CD14-positive monocyte (primary cell): Measurements from ENCODE around the gene LZTFL1. TPM values are rescaled to one million over a fixed set of nuclear protein-coding genes. Genes with fewer than 3 reads are reported as not detected.

Source experiments
- DNase-seq, 3 donors: peaks; one replicate each; pipeline ENCODE4 v3.0.0-alpha.2; 2011 to 2022
- H2AFZ ChIP-seq: 2 replicates; pipeline ENCODE4 v1.6.0; 2012; ENCODE audit warnings: mild to moderate bottlenecking, low read depth, low read length, inconsistent platforms; ENCODE audit not compliant: insufficient read depth, poor library complexity, severe bottlenecking
- H3K27ac ChIP-seq, 2 donors: 1 replicate in 1 of 2; 2 replicates in 1 of 2; pipeline ENCODE4 v1.5.1; 2012 to 2013; ENCODE audit warnings: low read length in 2 of 2, control low read depth in 1 of 2, inconsistent platforms in 1 of 2, low read depth in 1 of 2, mild to moderate bottlenecking in 1 of 2
- H3K27me3 ChIP-seq, 2 donors: one replicate each; pipeline versions ENCODE4 v1.6.0 to v1.6.1; 2011 to 2013; ENCODE audit warnings: low read length in 2 of 2; ENCODE audit not compliant: control insufficient read depth in 2 of 2, insufficient read depth in 2 of 2
- H3K36me3 ChIP-seq, 2 donors: replicated peaks in 1 of 2; 1 replicate in 1 of 2; 2 replicates in 1 of 2; pipeline versions ENCODE4 v1.5.1 to v1.6.1; 2012 to 2013; ENCODE audit warnings: low read length in 2 of 2, control low read depth in 1 of 2, inconsistent platforms in 1 of 2, mild to moderate bottlenecking in 1 of 2; ENCODE audit not compliant: insufficient read depth in 2 of 2, control insufficient read depth in 1 of 2
- H3K4me1 ChIP-seq, 2 donors: 1 replicate in 1 of 2; 2 replicates in 1 of 2; pipeline versions ENCODE4 v1.5.1 to v1.6.1; 2012 to 2013; ENCODE audit warnings: low read length in 2 of 2, control low read depth in 1 of 2, inconsistent platforms in 1 of 2, mild to moderate bottlenecking in 1 of 2, moderate library complexity in 1 of 2; ENCODE audit not compliant: insufficient read depth in 2 of 2, control insufficient read depth in 1 of 2
- H3K4me2 ChIP-seq: replicated peaks from 2 replicates; pipeline ENCODE3; 2012; ENCODE audit warnings: low read length, moderate library complexity, mild to moderate bottlenecking; ENCODE audit not compliant: poor library complexity, severe bottlenecking; ENCODE audit errors: extremely low read depth
- H3K4me3 ChIP-seq, 3 experiments: fragments of 200-600 bp in 1 of 3; sonication (generic) in 1 of 3; replicated peaks in 1 of 3; 1 replicate in 2 of 3; 2 replicates in 1 of 3; pipeline ENCODE4 v1.5.1; 2011 to 2013; ENCODE audit warnings: low read length in 3 of 3, mild to moderate bottlenecking in 3 of 3, control low read depth in 2 of 3, low read depth in 2 of 3, inconsistent platforms in 1 of 3, moderate library complexity in 1 of 3
- H3K79me2 ChIP-seq: 2 replicates; pipeline ENCODE4 v1.6.0; 2012; ENCODE audit warnings: mild to moderate bottlenecking, control low read depth, inconsistent platforms, low read length, moderate library complexity; ENCODE audit not compliant: insufficient read depth
- H3K9ac ChIP-seq: 2 replicates; pipeline ENCODE4 v1.6.0; 2017; ENCODE audit warnings: low read length, mild to moderate bottlenecking; ENCODE audit not compliant: insufficient read depth, poor library complexity, severe bottlenecking
- H3K9me3 ChIP-seq, 2 donors: replicated peaks in 1 of 2; 1 replicate in 1 of 2; 2 replicates in 1 of 2; pipeline versions ENCODE4 v1.5.1 to v1.6.1; 2012 to 2013; ENCODE audit warnings: low read length in 2 of 2, control low read depth in 1 of 2; ENCODE audit not compliant: control insufficient read depth in 1 of 2, insufficient read depth in 1 of 2
- H4K20me1 ChIP-seq: 2 replicates; pipeline ENCODE4 v1.6.0; 2012; ENCODE audit warnings: mild to moderate bottlenecking, low read length, control low read depth, moderate library complexity; ENCODE audit not compliant: insufficient read depth
- H3K27ac Mint-ChIP-seq, 7 donors: one replicate each; pipeline ENCODE4 v1.8.0; 2020; ENCODE audit warnings: mild to moderate bottlenecking in 7 of 7, mixed read lengths in 7 of 7, moderate library complexity in 6 of 7, inconsistent platforms in 2 of 7
- H3K27me3 Mint-ChIP-seq, 3 donors: one replicate each; pipeline ENCODE4 v1.8.0; 2021 to 2022; ENCODE audit warnings: low read depth in 3 of 3, mild to moderate bottlenecking in 3 of 3, mixed read lengths in 3 of 3, moderate library complexity in 3 of 3, inconsistent platforms in 1 of 3
- H3K36me3 Mint-ChIP-seq, 2 donors: one replicate each; pipeline ENCODE4 v1.8.0; 2020; ENCODE audit warnings: mixed read lengths in 2 of 2, inconsistent platforms in 1 of 2, mild to moderate bottlenecking in 1 of 2
- H3K4me1 Mint-ChIP-seq: one replicate; pipeline ENCODE4 v1.8.0; 2020; ENCODE audit warnings: mild to moderate bottlenecking, mixed read lengths
- H3K4me3 Mint-ChIP-seq, 2 donors: one replicate each; pipeline ENCODE4 v1.8.0; 2020; ENCODE audit warnings: mild to moderate bottlenecking in 2 of 2, mixed read lengths in 2 of 2, moderate library complexity in 1 of 2
- H3K9me3 Mint-ChIP-seq, 7 donors: one replicate each; pipeline ENCODE4 v1.8.0; 2020 to 2022; ENCODE audit warnings: mixed read lengths in 7 of 7, mild to moderate bottlenecking in 6 of 7, moderate library complexity in 6 of 7, inconsistent platforms in 2 of 7
- CTCF ChIP-seq: fragments of 200-600 bp; IDR thresholded peaks from one replicate; pipeline ENCODE4 v1.8.0; 2022; ENCODE audit warnings: antibody characterized with exemption, mild to moderate bottlenecking
- WGBS: methylation state at CpG from one replicate; pipeline ENCODE4 v1.1.5; 2013; ENCODE audit warnings: missing lambda C conversion rate; ENCODE audit not compliant: insufficient coverage; 5-methylcytosine and 5-hydroxymethylcytosine counted together
- intact Hi-C, 2 donors: fragments of 100-400 bp; cut with micrococcal nuclease; formaldehyde crosslinking; loops; one replicate each; pipeline versions ENCODE4 v1.15.0 to v1.15.1; 2023
- polyA plus RNA-seq, 3 donors: library from polyadenylated mRNA; depleted of rRNA in 1 of 3; unstranded in 2 of 3; stranded (reverse) in 1 of 3; fragments of 300-500 nt in 2 of 3; fragments of >200 nt in 1 of 3; fragmentation: Illumina TruSeq in 2 of 3; gene quantifications; 1 replicate in 2 of 3; 2 replicates in 1 of 3; pipeline ENCODE4 v1.2.3, GENCODE V29; 2012 to 2021

Gene LZTFL1
- polyA plus RNA-seq, 3 donors, result 7.3 to 10.5 (median 7.5) TPM

DNA sequence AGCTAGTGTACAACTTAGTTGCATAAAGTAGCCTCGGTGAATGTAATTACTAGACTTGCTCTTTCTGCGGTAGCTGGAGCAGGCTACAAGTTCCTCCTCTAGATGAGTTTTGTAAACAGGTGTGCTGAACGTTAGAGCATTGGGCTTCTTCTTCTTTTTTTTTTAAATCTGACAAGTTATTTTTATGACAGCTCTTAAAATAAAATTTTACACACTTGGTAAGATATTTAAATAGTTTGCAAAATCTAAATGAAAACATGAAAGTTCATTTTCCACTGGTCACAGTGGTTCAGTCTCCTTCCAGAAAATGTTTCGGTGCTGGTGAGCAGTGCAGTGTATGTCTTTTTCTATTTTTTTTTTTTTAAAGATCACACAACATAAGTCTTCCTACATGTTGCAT, 47.4 kb upstream of the LZTFL1 start:
- TF ChIP-seq CTCF, result no peak
- Histone ChIP-seq H3K4me2 (no peak overlapping the region), H4K20me1 (no peaks in the 10 kb centered on the region), H3K4me1 (peaks cover 0 to 2% of the 10 kb centered on the region in 2 donors), H2AFZ (no peak overlapping the region), H3K9me3 (no peaks in the 10 kb centered on the region), H3K4me3 (no peak overlapping the region), H3K79me2 (no peaks in the 10 kb centered on the region), H3K36me3 (no peaks in the 10 kb centered on the region), H3K9ac (no peak overlapping the region), H3K27me3 (no peaks in the 10 kb centered on the region), H3K27ac (no peak overlapping the region)
- DNase-seq, result no peak
- no peak overlapping the region for H3K4me3 Mint-ChIP-seq
- H3K9me3 Mint-ChIP-seq, result no peaks in the 10 kb centered on the region
- H3K27me3 Mint-ChIP-seq, result peaks cover 0 to 5% (median 5%) of the 10 kb centered on the region in 3 donors
- intact Hi-C loops, result no loop called here
- no peak overlapping the region for H3K27ac Mint-ChIP-seq
- H3K4me1 Mint-ChIP-seq, result peaks cover 18% of the 10 kb centered on the region
- no CpG with 5 or more reads among the region's 4 CpGs for WGBS
- H3K36me3 Mint-ChIP-seq, result no peaks in the 10 kb centered on the region

DNA sequence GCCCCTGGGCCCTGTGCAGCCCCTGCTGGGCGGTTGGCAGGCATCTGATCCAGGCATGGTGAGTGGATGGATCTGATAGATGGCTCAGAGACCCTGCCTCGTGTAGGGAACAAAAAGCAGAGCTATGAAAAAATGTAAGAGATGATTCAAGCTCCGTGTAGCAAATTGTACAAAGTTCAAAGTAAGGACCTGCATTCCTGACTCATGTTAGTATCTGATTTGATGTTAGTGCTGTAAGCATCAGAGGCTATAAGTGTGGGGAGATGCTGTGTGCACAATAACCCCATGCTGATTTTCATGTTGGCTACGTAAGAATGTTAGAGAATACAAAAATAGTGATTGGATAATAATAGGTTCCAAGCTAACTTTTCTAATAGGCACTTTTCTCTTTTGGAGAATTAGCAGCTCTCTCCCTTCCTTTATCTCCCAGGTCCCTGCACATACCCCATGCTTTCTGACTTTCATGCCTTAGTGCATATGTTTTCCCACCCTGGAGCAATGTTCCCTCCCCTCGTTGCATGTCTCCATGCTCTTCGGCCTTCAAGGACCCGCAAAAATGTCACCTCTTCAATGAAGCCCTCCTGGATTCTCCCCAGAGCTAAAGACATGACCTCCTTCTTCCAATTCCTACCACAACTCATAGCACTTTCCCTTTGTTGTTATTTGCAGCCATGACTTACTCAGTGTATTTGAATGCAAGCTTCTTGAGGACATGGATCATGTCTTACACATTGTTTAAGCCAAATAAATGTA, 46.0 kb upstream of the LZTFL1 start:
- Histone ChIP-seq H3K4me3 (no peak overlapping the region), H4K20me1 (no peaks in the 10 kb centered on the region), H3K79me2 (no peaks in the 10 kb centered on the region), H3K36me3 (no peaks in the 10 kb centered on the region), H3K9ac (no peak overlapping the region), H3K27me3 (no peaks in the 10 kb centered on the region), H3K27ac (no peak overlapping the region), H3K4me1 (peaks cover 0 to 2% of the 10 kb centered on the region in 2 donors), H3K9me3 (no peaks in the 10 kb centered on the region), H3K4me2 (no peak overlapping the region), H2AFZ (no peak overlapping the region)
- H3K27me3 Mint-ChIP-seq, result peaks cover 0 to 8% (median 7%) of the 10 kb centered on the region in 3 donors
- no peak for TF ChIP-seq CTCF
- DNase-seq, result no peak
- no peaks in the 10 kb centered on the region for H3K9me3 Mint-ChIP-seq
- H3K4me1 Mint-ChIP-seq, result peaks cover 11% of the 10 kb centered on the region
- no peaks in the 10 kb centered on the region for H3K36me3 Mint-ChIP-seq
- 96% methylated on average over 6 of the region's 7 CpGs for WGBS
- H3K4me3 Mint-ChIP-seq, result no peak overlapping the region
- H3K27ac Mint-ChIP-seq, result no peak overlapping the region
- intact Hi-C loops, result no loop called here
